OCI-LY1 (cell line): ENCODE measurements around the gene ARID3B.

Source experiments
- CTCF ChIP-seq: fragments of 200-600 bp; sonication (generic), shearing (Covaris generic); IDR thresholded peaks from 2 replicates; pipeline ENCODE4 v1.5.1; 2017; ENCODE audit warnings: mild to moderate bottlenecking, antibody characterized with exemption, low read length, moderate library complexity, mixed read lengths
- EZH2 ChIP-seq: fragments of 200-600 bp; sonication (generic), shearing (Covaris generic); IDR thresholded peaks from 2 replicates; pipeline ENCODE4 v1.8.0; 2017; ENCODE audit warnings: borderline replicate concordance, mixed run types, mild to moderate bottlenecking, antibody characterized with exemption, low read length, moderate library complexity, mixed read lengths

- TF ChIP-seq CTCF (no peak), EZH2 (no peak)
Observed at GRCh38 chr15:74523982-74524381, 17.0 kb upstream of the ARID3B start.
